HG02571 (cell line): ENCODE measurements around the gene NKPD1.

ENCODE experiments used
- ATAC-seq: cut with Tn5 transposase; IDR thresholded peaks from one replicate; pipeline ENCODE4 v1.9.1; 2021; ENCODE audit warnings: mild to moderate bottlenecking, moderate library complexity; ENCODE audit not compliant: unreplicated experiment

The NKPD1 gene

GRCh38 chr19:45156011-45156630, 4.7 kb downstream of the NKPD1 start:
- no peak for ATAC-seq

- no peak for ATAC-seq
Observed at GRCh38 chr19:45154064-45154827, 6.5 kb downstream of the NKPD1 start.

DNA sequence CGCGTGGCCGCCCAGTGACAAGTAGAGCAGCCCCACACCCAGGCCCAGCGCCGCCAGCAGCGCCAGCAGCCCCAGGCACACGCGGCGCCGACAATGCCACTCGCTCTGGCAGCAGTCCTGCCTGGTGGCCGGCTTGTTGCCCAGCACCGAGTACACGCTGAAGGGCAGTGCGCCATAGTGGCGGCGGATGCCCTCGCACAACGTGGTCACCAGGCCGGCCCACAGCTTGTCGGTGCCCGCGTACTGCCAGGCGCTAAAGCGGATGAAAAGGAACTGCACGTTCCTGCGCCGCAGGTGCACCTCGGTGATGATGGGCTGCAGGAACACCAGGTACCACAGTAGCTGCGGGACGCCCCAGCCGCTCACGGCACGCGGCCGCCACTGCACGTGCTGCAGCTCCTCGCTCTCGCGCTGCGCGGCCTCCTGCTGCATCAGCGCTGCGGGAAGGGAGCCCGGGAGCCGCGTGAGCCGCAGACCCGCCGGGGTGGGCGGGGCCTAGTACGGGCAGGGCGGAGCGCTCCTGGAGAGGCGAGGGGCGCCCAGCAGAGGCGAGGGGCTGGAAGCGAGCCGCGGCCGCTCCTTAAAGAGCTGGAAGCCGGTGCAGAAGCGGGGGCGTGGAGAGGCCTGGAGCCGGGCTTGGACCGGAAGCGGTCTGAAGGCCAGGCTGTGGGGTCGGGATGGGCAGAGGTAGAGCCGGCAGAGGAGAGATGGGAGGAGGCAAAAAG, 7.3 kb downstream of the NKPD1 start:
- no peak for ATAC-seq

GRCh38 chr19:45152504-45153338, 8.1 kb downstream of the NKPD1 start:
- ATAC-seq, result no peak

DNA sequence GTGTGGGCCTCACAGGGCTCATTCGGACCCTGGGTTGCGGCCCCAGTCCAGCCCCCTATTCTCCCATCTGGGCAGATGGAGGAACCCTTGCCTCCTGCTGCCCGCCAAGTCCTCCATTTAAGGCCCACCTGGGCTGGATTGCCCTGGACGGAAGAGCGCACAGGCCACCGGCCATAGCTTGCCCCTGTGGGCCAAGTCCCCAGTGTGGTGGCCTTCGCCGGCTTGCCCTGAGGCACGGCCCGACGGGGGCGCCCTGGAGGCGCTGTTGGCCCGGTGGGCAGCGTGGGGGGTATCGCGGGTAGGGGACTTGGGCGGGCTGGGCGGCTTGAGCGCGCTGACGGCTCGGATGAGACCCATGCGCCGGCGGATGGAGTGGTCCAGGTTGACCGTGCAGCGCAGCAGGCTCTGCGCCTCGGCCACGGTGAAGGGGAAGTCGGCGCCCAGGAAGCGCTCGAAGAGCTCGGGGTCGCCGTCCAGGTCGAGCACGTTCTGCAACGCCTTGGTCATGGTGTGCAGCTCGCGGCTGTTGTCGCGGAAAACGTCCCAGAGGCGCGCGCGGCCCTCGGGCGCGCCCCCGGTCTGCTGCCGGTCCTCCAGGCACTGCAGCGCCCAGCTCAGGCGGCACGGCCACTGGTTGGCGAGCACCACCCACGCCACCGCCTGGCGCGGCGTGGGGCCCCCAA, 8.8 kb downstream of the NKPD1 start:
- ATAC-seq, result no peak

GRCh38 chr19:45151320-45151719, 9.5 kb downstream of the NKPD1 start:
- no peak for ATAC-seq

DNA sequence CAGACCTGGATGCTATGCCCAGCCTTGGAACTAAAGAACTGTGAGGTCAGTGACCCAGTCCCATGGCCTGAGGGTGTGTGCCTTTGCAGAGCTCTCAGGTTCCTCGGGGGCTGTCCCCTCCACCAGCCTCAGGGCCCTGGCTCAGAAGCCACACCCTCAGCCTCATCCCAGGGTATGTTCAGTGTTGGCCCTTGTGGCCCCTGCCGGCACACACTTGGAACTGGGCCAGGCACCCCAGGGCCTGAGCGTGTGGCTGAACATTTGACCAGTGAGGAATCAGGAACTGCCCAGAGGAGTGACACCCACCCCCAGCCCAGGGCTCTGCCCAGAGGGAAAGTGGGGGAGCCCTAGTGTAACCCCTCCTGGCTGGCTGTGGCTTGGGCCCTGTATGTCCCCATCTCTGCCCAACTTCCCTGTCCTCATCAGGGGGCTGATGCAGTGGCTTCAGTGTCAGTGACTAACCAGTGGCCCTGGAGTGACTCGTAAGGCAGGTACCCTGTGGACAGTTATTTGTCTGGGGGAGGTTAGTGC, 10.0 kb downstream of the NKPD1 start:
- no peak for ATAC-seq

DNA sequence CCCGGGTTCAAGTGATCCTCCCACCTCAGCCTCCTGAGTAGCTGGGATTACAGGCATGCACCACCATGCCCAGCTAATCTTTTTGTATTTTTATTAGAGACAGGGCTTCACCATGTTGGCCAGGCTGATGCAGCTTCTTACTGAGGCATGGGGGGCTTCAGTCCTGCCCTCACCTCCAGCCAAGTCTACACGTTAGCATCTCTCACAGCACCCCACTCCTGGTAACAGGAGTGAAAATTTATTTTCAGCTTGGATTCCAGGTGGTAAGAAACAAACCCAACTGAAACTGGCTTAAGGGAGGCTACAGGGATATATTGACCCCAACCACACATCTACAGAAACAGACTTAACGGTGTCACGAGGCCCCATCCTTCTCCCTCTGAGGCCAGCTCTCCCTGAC, 10.6 kb downstream of the NKPD1 start:
- ATAC-seq, result no peak

DNA sequence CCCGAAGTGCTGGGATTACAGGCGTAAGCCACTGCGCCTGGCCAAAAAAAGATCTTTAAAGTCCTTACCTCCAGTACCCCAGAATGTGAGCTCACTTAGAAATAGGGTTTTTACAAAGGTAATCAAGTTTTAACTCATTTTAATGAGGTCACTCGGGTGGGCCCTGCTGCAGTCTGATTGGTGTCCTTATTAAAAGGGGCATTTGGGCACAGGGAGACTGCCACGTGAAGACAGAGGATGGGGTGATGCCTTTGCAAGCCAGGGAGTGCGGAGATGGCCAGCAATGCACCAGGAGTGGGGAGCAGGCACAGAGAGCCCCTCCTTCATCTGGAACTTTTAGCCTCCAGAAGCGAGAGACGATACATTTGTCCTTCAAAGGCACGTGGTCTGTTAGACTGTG, 11.7 kb downstream of the NKPD1 start:
- no peak for ATAC-seq

DNA sequence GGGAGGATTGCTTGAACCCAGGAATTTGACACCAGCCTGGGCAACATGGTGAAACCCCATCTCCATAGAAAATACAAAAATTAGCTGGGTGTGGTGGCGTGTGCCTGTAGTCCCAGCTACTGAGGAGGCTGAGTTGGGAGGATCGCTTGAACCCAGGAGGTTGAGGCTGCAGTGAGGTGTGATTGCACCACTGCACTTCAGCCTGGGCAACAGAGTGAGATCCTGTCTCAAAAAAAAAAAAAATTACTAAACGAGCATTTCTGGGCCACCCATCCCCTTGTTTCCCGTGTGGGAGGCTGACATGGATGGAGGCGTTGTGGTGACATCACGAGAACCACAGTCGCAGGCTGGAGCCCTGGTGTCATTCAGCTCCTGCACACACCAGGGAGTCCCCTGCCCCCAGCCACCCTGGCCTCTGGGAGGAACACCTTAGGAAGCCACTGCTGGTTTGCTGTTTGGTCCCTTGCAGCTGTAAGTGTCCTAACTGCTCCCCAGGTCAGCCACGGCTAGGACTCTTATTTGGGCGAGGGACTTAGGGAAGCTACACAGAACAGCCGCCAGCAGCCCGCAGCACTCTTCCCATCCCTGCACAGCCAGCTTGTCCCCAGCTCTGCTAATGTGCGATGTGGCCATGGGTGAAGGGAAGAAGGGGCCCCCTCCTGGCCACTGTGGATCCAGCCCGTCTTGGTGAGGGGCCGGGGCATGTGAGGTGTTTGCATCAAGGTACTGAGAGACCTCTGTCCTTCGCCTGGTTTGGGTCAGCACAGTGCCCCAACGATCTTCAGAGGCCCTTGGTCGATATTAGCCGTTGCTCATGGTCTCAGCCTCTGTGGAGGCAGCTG, 12.7 kb downstream of the NKPD1 start:
- no peak for ATAC-seq

DNA sequence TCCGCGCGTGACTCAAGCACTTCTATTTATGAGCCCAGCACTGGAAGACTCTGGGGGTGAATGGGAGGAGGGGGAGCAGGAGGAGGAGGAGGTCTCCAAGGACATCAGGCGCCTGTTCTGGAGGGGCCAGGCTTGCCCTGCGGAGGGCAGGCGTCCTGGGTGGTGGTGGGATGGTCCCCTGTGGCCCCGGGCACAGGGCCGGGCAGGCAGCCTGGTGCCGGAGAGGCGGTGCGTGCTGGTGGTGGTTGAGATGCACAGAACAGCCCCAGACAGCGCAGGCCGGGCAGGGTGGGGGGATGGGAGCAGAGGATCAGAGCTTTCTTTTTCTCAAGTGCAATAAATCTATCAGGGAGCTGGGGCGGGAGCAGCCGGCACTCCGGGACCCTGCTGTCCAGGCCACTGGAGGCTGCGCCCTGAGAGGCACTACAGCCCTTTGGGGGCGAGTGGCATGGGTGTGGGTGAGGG, 14.0 kb downstream of the NKPD1 start:
- no peak for ATAC-seq

DNA sequence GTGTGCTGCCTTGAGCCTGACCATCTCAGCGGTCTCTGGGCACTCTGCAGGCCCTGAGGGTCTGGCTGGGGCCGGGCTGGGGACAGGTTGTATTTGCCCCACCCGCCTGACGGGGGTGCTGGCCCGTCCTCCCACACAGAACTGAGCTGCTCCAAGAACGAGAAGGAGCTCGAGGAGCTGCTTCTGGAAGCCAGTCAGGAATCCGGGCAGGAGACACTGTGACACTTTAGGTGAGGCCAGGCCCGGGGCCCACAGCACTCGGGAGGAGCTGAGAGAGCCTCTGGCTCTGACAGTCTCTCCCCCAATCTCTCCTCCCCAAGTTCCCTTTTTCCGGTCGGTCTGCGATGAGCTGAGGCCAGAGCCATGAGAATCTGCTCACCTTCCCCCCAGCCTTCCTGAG, 14.5 kb downstream of the NKPD1 start:
- no peak for ATAC-seq

DNA sequence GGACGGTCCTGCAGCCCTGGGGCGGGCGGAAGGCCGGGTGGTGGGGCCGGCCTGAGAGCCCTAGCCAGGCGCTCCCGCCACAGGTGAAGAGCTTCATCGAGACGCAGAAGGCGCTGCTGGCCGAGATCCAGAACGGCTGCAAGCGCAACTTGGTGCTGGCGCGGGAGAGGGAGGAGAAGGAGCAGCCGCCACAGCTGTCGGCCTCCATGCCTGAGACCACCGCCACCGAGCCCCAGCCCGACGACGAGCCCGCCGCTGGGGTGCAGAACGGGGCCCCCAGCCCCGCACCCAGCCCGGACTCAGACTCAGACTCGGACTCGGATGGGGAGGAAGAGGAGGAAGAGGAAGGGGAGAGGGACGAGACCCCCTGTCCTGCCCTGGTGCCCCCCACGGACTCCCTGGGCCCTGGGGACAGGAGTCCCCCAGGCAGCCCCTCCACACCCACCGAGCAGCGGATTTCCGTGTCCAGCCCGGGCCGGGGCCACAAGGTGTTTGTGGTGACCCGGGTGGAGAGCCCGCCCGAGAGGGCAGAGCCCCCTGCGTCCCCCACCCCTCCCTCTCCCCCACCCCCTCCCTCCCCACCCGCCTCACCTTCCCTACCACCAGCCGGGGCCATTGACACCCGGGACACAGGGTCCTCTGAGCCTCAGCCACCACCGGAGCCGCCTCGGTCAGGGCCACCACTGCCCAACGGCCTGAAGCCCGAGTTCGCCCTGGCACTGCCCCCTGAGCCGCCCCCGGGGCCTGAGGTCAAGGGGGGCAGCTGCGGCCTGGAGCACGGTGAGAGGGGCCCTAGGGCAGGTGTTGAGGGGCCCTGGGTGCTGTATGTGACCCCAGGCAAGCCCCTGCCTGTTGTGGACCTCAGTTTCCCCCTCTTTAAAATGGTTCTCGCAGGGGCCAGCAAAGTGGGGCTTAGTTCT, 15.3 kb downstream of the NKPD1 start:
- no peak for ATAC-seq

- no peak for ATAC-seq
Observed at GRCh38 chr19:45144431-45145269, 16.1 kb downstream of the NKPD1 start.

- no peak for ATAC-seq
Observed at GRCh38 chr19:45142726-45143110, 18.1 kb downstream of the NKPD1 start.

DNA sequence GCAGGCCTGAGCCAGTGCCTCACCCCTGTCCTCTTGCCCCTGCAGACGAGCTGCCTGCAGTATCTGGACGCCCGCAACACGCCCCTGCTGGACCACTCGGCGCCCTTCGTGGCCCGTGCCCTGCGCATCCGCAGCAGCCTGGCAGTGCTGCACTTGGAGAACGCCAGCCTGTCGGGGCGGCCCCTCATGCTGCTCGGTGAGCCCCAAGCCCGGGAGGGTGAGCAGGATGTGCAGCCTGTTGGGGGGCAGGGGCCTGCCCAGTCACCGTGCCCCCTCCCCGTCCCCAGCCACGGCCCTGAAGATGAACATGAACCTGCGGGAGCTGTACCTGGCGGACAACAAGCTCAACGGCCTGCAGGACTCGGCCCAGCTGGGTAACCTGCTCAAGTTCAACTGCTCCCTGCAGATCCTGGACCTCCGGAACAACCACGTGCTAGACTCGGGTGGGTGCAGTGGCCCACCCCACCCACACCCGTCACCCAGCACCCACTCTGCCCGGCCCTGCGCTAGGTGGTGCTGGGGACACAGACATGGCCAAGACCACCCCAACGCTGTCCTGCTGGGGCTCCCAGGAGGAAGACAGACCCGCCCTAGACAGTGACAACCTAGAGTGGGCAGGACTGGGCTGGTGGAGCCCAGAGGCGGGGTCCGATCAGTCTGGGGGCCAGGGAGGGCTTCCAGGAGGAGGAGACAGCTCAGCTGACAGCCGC, 18.6 kb downstream of the NKPD1 start:
- no peak for ATAC-seq
